Heart left ventricle (tissue), 16 donors: ENCODE measurements around the gene KRT76. TPM values are rescaled to one million over a fixed set of nuclear protein-coding genes. Genes with fewer than 3 reads are reported as not detected.

ENCODE experiments used
- ATAC-seq, 4 donors: fragments of 200-7000 bp; cut with Tn5 transposase; one replicate each; pipeline ENCODE4 v1.9.1; 2020 to 2022; ENCODE audit warnings: moderate library complexity in 4 of 4, mild to moderate bottlenecking in 3 of 4, moderate number of reproducible peaks in 1 of 4
- DNase-seq, 5 donors: peaks; one replicate each; pipeline ENCODE4 v3.0.0-alpha.2; 2020
- H3K27ac ChIP-seq, 12 donors: fragments of 200-600 bp; sonication (generic) in 4 of 12; one replicate each; pipeline versions ENCODE4 v1.5.0 to v1.8.0; 2016 to 2022; ENCODE audit warnings: mild to moderate bottlenecking in 2 of 12
- H3K27me3 ChIP-seq, 9 donors: fragments of 200-600 bp; sonication (generic) in 2 of 9; one replicate each; pipeline versions ENCODE4 v1.5.1 to v1.8.0; 2016 to 2022; ENCODE audit warnings: mild to moderate bottlenecking in 3 of 9
- H3K36me3 ChIP-seq, 9 donors: fragments of 200-600 bp; sonication (generic) in 2 of 9; one replicate each; pipeline versions ENCODE4 v1.5.0 to v1.8.0; 2018 to 2022; ENCODE audit warnings: mild to moderate bottlenecking in 2 of 9
- H3K4me1 ChIP-seq, 12 donors: fragments of 200-600 bp; sonication (generic) in 4 of 12; one replicate each; pipeline versions ENCODE4 v1.5.0 to v1.8.0; 2016 to 2022; ENCODE audit warnings: mild to moderate bottlenecking in 3 of 12
- H3K4me3 ChIP-seq, 12 donors: fragments of 200-600 bp; sonication (generic) in 4 of 12; one replicate each; pipeline versions ENCODE4 v1.5.0 to v1.8.0; 2017 to 2022; ENCODE audit warnings: mild to moderate bottlenecking in 9 of 12, moderate library complexity in 4 of 12
- H3K9me3 ChIP-seq, 12 donors: fragments of 200-600 bp; sonication (generic) in 4 of 12; one replicate each; pipeline versions ENCODE4 v1.5.0 to v1.8.0; 2016 to 2022; ENCODE audit warnings: mild to moderate bottlenecking in 1 of 12
- POLR2A ChIP-seq, 2 donors: fragments of 450-650 bp; IDR thresholded peaks; one replicate each; pipeline ENCODE4 v1.6.1; 2017; ENCODE audit warnings: antibody characterized with exemption in 2 of 2, mild to moderate bottlenecking in 2 of 2, moderate library complexity in 2 of 2
- WGBS, 4 donors: extraction: QIAGEN DNeasy Blood & Tissue Kit in 2 of 4; methylation state at CpG; one replicate each; pipeline versions ENCODE4 v1.1.5 to v1.1.7; 2013 to 2018; 5-methylcytosine and 5-hydroxymethylcytosine counted together
- intact Hi-C, 10 donors: fragments of 100-400 bp; cut with DNase I; formaldehyde crosslinking; loops; one replicate each; pipeline versions ENCODE4 v1.11.1 to v1.14.2; 2022
- polyA plus RNA-seq, 2 donors: library from polyadenylated mRNA; stranded (reverse); fragments of 200-250 nt; gene quantifications; one replicate each; pipeline ENCODE4 v1.2.3, GENCODE V29; 2013
- total RNA-seq, 9 donors: library from RNA; depleted of rRNA in 2 of 9; stranded (reverse); fragments of >200 nt in 2 of 9; fragmentation: NEBNext Ultra II Directional in 3 of 9; extraction: Animal tissue kit (Norgen Biotek cat#: 25700) in 3 of 9; gene quantifications; one replicate each; pipeline versions ENCODE4 v1.1.0 to v1.2.4, GENCODE V29; 2016 to 2023
- TF ChIP-seq, protein P1 (sequence below), 12 donors: fragments of 200-600 bp; sonication (generic) in 4 of 12; IDR thresholded peaks; one replicate each; pipeline versions ENCODE4 v1.5.0 to v1.8.0; 2018 to 2022; ENCODE audit warnings: antibody characterized with exemption in 12 of 12, mild to moderate bottlenecking in 5 of 12
- donor health status: ischemic (EF 13 %, LVEDD 7.1; RV severe dilation, severe dysfunction).
- donor health status: healthy with polysubstance abuse.
- donor health status: DM: no; HTN: yes; CAD: no.
- donor health status: DM: no; HTN: no; CAD: no.
- donor health status: ischemic (EF 25% LVEDD 6.9; RV normal size, moderate dysfunction).
- donor health status: ischemic (EF 25% LVEDD 5.7; RV mildly dilated, moderate dysfunction).
- donor health status: healthy.
- donor health status: DM: yes; HTN: yes; CAD: no.
- donor health status: ischemic (EF 35%, LVEDD 5.7; RV mildly dilated, moderate dysfunction).
- donor health status: nonischemic (EF 11% LVEDD 7.7; RV severe dilation, severe dysfunction).
- donor health status: DM: yes; HTN: yes; CAD: no.
- donor health status: PGD.
- donor health status: ischemic (EF 29% LVEDD 5.4; RV normal size, mild dysfunction).
- donor health status: nonischemic (EF 23%, LVEDD 6.1; RV moderate dilation, normal function).

Gene KRT76
- total and polyA plus RNA-seq, 11 donors = not detected

DNA sequence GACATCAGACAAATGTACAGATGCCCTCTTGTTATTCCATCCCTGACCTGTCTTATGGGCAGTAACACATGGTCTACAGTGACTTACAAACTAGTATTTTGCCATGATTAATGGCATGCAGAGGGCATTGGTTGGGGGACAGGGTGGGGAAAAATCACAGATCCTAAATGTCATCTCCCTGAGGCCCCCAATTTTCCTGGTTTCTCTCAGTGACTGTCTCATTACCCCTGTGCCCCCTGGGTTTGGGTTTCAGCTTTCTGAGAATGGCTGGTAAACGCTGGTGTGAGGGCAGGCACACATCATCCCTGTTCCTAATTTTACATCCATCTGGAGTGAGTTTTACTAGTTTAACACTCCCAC is 10.1 kb downstream of the KRT76 start:
- H3K4me3 ChIP-seq = no peak overlapping the region
- no peak overlapping the region for H3K27ac ChIP-seq
- peaks cover 0 to 9% (median 0%) of the 10 kb centered on the region in 9 donors for H3K27me3 ChIP-seq
- H3K9me3 ChIP-seq = peaks cover 0 to 3% (median 0%) of the 10 kb centered on the region in 12 donors
- no peak for ATAC-seq
- intact Hi-C loops = no loop called here
- TF ChIP-seq POLR2A (IDR thresholded peaks at IDR 0.05) = no peak
- TF ChIP-seq, protein P1, sequence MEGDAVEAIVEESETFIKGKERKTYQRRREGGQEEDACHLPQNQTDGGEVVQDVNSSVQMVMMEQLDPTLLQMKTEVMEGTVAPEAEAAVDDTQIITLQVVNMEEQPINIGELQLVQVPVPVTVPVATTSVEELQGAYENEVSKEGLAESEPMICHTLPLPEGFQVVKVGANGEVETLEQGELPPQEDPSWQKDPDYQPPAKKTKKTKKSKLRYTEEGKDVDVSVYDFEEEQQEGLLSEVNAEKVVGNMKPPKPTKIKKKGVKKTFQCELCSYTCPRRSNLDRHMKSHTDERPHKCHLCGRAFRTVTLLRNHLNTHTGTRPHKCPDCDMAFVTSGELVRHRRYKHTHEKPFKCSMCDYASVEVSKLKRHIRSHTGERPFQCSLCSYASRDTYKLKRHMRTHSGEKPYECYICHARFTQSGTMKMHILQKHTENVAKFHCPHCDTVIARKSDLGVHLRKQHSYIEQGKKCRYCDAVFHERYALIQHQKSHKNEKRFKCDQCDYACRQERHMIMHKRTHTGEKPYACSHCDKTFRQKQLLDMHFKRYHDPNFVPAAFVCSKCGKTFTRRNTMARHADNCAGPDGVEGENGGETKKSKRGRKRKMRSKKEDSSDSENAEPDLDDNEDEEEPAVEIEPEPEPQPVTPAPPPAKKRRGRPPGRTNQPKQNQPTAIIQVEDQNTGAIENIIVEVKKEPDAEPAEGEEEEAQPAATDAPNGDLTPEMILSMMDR (IDR thresholded peaks at IDR 0.05) = no peak
- DNase-seq = no peak
- 71 to 84% (median 74%) methylated on average over 1 of the region's 1 CpG for WGBS, 4 donors
- no peaks in the 10 kb centered on the region for H3K36me3 ChIP-seq
- no peaks in the 10 kb centered on the region for H3K4me1 ChIP-seq

DNA sequence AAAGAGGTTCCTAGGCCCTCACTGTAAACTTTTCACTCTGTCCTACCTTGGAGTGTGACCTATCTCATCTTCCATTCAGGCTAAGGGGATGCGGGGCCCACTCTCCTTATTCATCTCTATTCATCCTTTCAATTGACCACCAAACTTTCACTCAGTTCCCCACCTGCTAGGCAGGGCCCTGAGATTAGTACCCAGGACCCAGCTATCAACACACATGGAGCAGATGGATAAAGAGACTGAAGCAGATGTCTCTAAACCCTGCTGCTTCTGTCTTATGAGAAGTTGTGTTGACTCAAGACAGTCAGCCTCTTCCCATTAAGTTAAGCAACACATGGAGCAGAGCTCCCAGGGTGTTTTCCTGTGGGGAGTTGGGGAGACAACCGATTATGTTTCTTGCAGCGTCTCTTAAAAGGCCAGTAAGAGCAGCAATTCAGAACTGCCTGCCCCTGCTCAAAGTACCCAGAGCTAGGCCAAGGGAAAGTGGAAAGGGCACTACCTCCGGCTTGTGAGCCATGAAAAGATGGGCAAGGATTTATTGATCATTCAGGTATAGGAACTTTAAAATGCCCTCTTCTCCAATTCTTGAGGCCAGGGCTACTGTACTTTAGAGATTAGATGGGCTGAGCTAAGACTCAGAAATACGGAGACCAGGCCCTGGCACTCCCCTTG is 10.7 kb downstream of the KRT76 start:
- Histone ChIP-seq H3K9me3 (peaks cover 0 to 8% (median under 1%) of the 10 kb centered on the region in 12 donors), H3K36me3 (no peaks in the 10 kb centered on the region), H3K27ac (no peak overlapping the region), H3K4me3 (no peak overlapping the region), H3K4me1 (no peaks in the 10 kb centered on the region), H3K27me3 (peaks cover 0 to 9% (median 0%) of the 10 kb centered on the region in 9 donors)
- DNase-seq = no peak
- WGBS, 4 donors = 83 to 89% (median 85%) methylated on average over 5 of the region's 5 CpGs
- intact Hi-C loops = no loop called here
- TF ChIP-seq POLR2A (IDR thresholded peaks at IDR 0.05) = no peak
- TF ChIP-seq, protein P1 (IDR thresholded peaks at IDR 0.05) = no peak
- no peak for ATAC-seq

DNA sequence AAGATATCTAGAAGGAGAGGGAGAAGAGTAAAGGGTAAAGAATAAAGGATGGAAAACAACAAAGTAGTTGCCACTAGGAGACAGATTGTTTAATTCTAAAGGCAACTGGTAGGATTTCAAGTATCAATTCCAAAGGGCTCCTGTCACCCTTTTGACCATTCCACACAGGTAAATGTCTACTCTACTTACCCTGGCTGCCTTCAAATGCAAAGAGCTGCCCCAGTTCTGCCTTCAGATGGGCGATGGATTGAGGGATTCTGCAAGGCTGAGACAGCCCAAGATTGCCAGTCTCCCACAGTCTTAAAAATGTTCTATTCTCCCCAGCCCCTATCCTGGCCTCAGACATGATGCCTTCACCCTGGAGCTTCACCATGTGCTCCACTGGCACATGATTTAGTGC is 11.4 kb downstream of the KRT76 start:
- intact Hi-C loops = no loop called here
- ATAC-seq (no peak), DNase-seq (no peak)
- TF ChIP-seq POLR2A (IDR thresholded peaks at IDR 0.05) = no peak
- no peak overlapping the region for H3K4me3 ChIP-seq
- H3K27me3 ChIP-seq = peaks cover 0 to 9% (median 0%) of the 10 kb centered on the region in 9 donors
- no peaks in the 10 kb centered on the region for H3K4me1 ChIP-seq
- peaks cover 0 to 14% (median 3%) of the 10 kb centered on the region in 12 donors for H3K9me3 ChIP-seq
- 50 to 65% (median 57%) methylated on average over 1 of the region's 1 CpG for WGBS, 4 donors
- H3K27ac ChIP-seq = no peak overlapping the region
- no peaks in the 10 kb centered on the region for H3K36me3 ChIP-seq

DNA sequence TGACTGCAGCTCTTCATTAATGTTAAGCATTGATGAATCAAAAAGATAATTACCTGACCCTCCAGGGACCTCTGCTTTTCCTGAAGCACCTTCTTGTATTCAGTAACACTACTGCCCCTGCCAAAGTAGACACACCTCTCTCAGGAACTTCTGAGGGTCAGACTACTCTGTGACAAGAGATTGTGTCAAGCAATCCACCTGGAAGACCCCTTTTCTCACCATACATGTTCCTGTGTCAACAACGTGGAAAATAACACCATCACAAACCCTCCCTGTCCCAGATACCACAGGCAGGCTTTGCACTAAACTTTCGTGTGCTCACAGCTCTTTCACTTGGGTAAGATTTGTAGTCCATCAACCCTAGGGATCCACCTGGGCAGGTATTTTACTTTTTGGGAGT is 13.2 kb downstream of the KRT76 start:
- Histone ChIP-seq H3K9me3 (peaks cover 0 to 22% (median 6%) of the 10 kb centered on the region in 12 donors), H3K27me3 (peaks cover 0 to 9% (median 0%) of the 10 kb centered on the region in 9 donors), H3K27ac (no peak overlapping the region), H3K4me3 (no peak overlapping the region), H3K4me1 (no peaks in the 10 kb centered on the region), H3K36me3 (no peaks in the 10 kb centered on the region)
- TF ChIP-seq, protein P1 (IDR thresholded peaks at IDR 0.05) = no peak
- TF ChIP-seq POLR2A (IDR thresholded peaks at IDR 0.05) = no peak
- DNase-seq (no peak), ATAC-seq (no peak)
- WGBS, 4 donors = 67 to 83% (median 73%) methylated on average over 2 of the region's 2 CpGs
- intact Hi-C loops = no loop called here
